GM23248 (cell line): ENCODE results near the gene SMKR1. TPM values are rescaled to one million over a fixed set of nuclear protein-coding genes. Genes with fewer than 3 reads are reported as not detected.

Source experiments
- DNase-seq: peaks from one replicate; pipeline ENCODE4 v3.0.0-alpha.2; 2015
- H2AFZ ChIP-seq: fragments of 200-600 bp; sonication (generic); 2 replicates; pipeline ENCODE4 v1.6.1; 2016; ENCODE audit warnings: antibody characterized with exemption
- H3F3A ChIP-seq: fragments of 200-600 bp; sonication (generic); 2 replicates; pipeline ENCODE4 v1.6.1; 2016; ENCODE audit warnings: mild to moderate bottlenecking, antibody characterized with exemption, mixed run types; ENCODE audit not compliant: insufficient read depth
- H3K27ac ChIP-seq: fragments of 200-600 bp; sonication (generic); 2 replicates; pipeline ENCODE4 v1.5.1; 2016; ENCODE audit warnings: mild to moderate bottlenecking
- H3K27me3 ChIP-seq: fragments of 200-600 bp; sonication (generic); replicated peaks from 2 replicates; pipeline ENCODE4 v1.6.1; 2016; ENCODE audit warnings: mild to moderate bottlenecking; ENCODE audit not compliant: insufficient read depth
- H3K36me3 ChIP-seq: fragments of 200-600 bp; sonication (generic); 2 replicates; pipeline ENCODE4 v1.6.1; 2016; ENCODE audit warnings: low read depth, mild to moderate bottlenecking
- H3K4me1 ChIP-seq: fragments of 200-600 bp; sonication (generic); 2 replicates; pipeline ENCODE4 v1.6.1; 2016; ENCODE audit warnings: mild to moderate bottlenecking; ENCODE audit not compliant: insufficient read depth
- H3K4me2 ChIP-seq: fragments of 200-600 bp; sonication (generic); one replicate; pipeline ENCODE4 v1.6.1; 2016; ENCODE audit warnings: mild to moderate bottlenecking; ENCODE audit not compliant: unreplicated experiment
- H3K4me3 ChIP-seq: fragments of 200-600 bp; sonication (generic); 2 replicates; pipeline ENCODE4 v1.5.1; 2016; ENCODE audit warnings: mild to moderate bottlenecking
- H3K79me2 ChIP-seq: fragments of 200-600 bp; sonication (generic); 2 replicates; pipeline ENCODE4 v1.6.1; 2016; ENCODE audit warnings: mild to moderate bottlenecking; ENCODE audit not compliant: insufficient read depth
- H3K9ac ChIP-seq: fragments of 200-600 bp; sonication (generic); 2 replicates; pipeline ENCODE4 v1.6.1; 2016; ENCODE audit warnings: mild to moderate bottlenecking
- H3K9me2 ChIP-seq: fragments of 200-600 bp; sonication (generic); 2 replicates; pipeline ENCODE4 v1.6.1; 2016; ENCODE audit warnings: mixed run types, mild to moderate bottlenecking, moderate library complexity; ENCODE audit not compliant: insufficient read depth
- H3K9me3 ChIP-seq: fragments of 200-600 bp; sonication (generic); one replicate; pipeline ENCODE4 v1.6.1; 2017; ENCODE audit warnings: low read depth
- H4K20me1 ChIP-seq: fragments of 200-600 bp; sonication (generic); 2 replicates; pipeline ENCODE4 v1.6.0; 2016; ENCODE audit not compliant: insufficient read depth
- EZH2 ChIP-seq: fragments of 200-600 bp; sonication (generic); IDR thresholded peaks from 2 replicates; pipeline ENCODE4 v1.6.1; 2018; ENCODE audit warnings: antibody characterized with exemption, mild to moderate bottlenecking; ENCODE audit not compliant: insufficient read depth, poor library complexity, severe bottlenecking
- EZH2phosphoT487 ChIP-seq: fragments of 200-600 bp; sonication (generic); IDR thresholded peaks from 2 replicates; pipeline ENCODE4 v1.6.1; 2018; ENCODE audit warnings: antibody characterized with exemption, moderate library complexity, mild to moderate bottlenecking, low read depth; ENCODE audit not compliant: insufficient read depth
- WGBS, 2 experiments: methylation state at CpG; one replicate each; pipeline ENCODE4 v1.1.6; 2015 to 2017; ENCODE audit warnings: low lambda C conversion rate in 2 of 2, low coverage in 1 of 2; ENCODE audit errors: missing lambda C conversion rate in 2 of 2; 5-methylcytosine and 5-hydroxymethylcytosine counted together
- in situ Hi-C: fragments of 300-500 bp; cut with MboI; formaldehyde crosslinking; loops from 2 replicates; pipeline ENCODE4 v1.15.0; 2020
- polyA plus RNA-seq: library from polyadenylated mRNA; unstranded; fragments of >200 nt; fragmentation: Nextera tagmentation; extraction: Ambion mirVana; gene quantifications from 2 replicates; pipeline ENCODE4 v1.2.1, GENCODE V29; 2016
- small RNA-seq: library from RNA; depleted of rRNA; stranded (forward); fragments of <200 nt; gene quantifications from one replicate; pipeline ENCODE3, GENCODE V24; 2014; ENCODE audit warnings: low read depth, low replicate concordance
- total RNA-seq: library from RNA; depleted of rRNA; stranded (reverse); fragments of >200 nt; shearing (Covaris generic); gene quantifications from 2 replicates; pipeline ENCODE4 v1.2.3, GENCODE V29; 2014; rRNA removed

Gene SMKR1
- total and polyA plus RNA-seq, 2 experiments from 2014 or later = 0.18 TPM; not detected in 1

DNA sequence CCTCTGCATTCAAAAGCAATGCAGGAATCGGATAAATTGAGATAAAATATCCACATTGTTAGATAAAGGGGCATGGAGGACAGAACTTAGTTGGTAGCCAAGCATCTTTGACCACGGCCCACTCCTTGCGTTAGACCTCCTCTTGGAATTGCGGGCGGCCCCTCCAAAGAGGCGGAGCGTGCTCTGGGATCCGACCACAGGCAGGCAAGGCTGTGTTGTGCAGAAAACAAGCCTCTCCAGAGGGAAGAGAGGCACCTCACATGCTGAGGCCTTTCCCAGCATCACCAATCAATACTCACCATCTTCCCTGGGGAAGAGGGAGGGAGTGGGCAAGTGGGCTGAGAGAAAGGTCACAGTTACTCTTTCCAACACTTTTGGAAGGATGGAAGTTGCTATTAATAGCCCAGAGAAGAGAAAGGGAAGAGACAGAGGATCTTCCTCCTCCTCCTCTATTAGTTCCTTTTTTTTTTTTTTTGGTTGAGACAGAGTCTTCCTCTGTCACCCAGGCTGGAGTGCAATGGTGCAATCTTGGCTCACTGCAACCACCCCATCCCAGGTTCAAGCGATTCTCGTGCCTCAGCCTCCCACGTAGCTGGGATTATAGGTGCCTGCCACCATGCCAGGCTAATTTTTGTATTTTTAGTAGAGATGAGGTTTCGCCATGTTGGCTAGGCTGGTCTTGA lies 59.5 kb downstream of the SMKR1 start:
- in situ Hi-C loops = no loop called here
- no peaks in the 10 kb centered on the region for H3F3A ChIP-seq

More for the DNA sequence above, 59.5 kb downstream of the SMKR1 start:
- TF ChIP-seq EZH2 = no peak
- TF ChIP-seq EZH2phosphoT487 = no peak
- no peak overlapping the region for H3K4me3 ChIP-seq
- no peaks in the 10 kb centered on the region for H3K79me2 ChIP-seq
- no peaks in the 10 kb centered on the region for H3K4me1 ChIP-seq
- H3K4me2 ChIP-seq = no peak overlapping the region
- H3K9me3 ChIP-seq = no peaks in the 10 kb centered on the region
- DNase-seq = no peak
- H3K27me3 ChIP-seq = 0 out of 2 replicates have a peak, but pooled peaks cover 3% of the 10 kb centered on the region
- no peaks in the 10 kb centered on the region for H3K9me2 ChIP-seq
- H2AFZ ChIP-seq = no peak overlapping the region
- no peak overlapping the region for H3K27ac ChIP-seq
- no peak overlapping the region for H3K9ac ChIP-seq
- H3K36me3 ChIP-seq = no peaks in the 10 kb centered on the region
- H4K20me1 ChIP-seq = no peaks in the 10 kb centered on the region
- 80% methylated on average over 12 of the region's 12 CpGs for WGBS, 2 experiments

Small RNAs within 50 kb of the gene (small RNA-seq; reads per million reads assigned to genes)
- not detected for gene RNU1-72P
- not detected for gene SNRPGP3

Other genes with a start within 250 kb of the SMKR1 start
- gene STRIP2, start 68.1 kb upstream of the SMKR1 start, total RNA-seq = 2.2 and 2.5 TPM in 2 replicates
- 1.5 and 1.9 TPM in 2 replicates for gene STRIP2, start 68.1 kb upstream of the SMKR1 start, polyA plus RNA-seq
- gene NRF1, start 109.2 kb downstream of the SMKR1 start, total RNA-seq = 7.0 and 11.1 TPM in 2 replicates
- 2.5 and 3.5 TPM in 2 replicates for gene NRF1, start 109.2 kb downstream of the SMKR1 start, polyA plus RNA-seq